Raji (cell line): ENCODE data around the gene NPAS3.

Experiments
- POLR2A ChIP-seq: IDR thresholded peaks from 2 replicates; pipeline ENCODE4 v1.6.1; 2011; ENCODE audit warnings: low read depth, low read length, control low read depth; ENCODE audit not compliant: insufficient read depth

Gene NPAS3

GRCh38 chr14:33359288-33359881, 420.7 kb downstream of the NPAS3 start:
- TF ChIP-seq POLR2A: no peak

- no peak for TF ChIP-seq POLR2A
Observed at GRCh38 chr14:33362934-33363333, 424.3 kb downstream of the NPAS3 start.

GRCh38 chr14:33363682-33364081, 425.0 kb downstream of the NPAS3 start:
- TF ChIP-seq POLR2A: no peak

GRCh38 chr14:33364466-33364865, 425.8 kb downstream of the NPAS3 start:
- TF ChIP-seq POLR2A: no peak

GRCh38 chr14:33369041-33369440, 430.4 kb downstream of the NPAS3 start:
- no peak for TF ChIP-seq POLR2A

- no peak for TF ChIP-seq POLR2A
Observed at GRCh38 chr14:33369972-33370371, 431.3 kb downstream of the NPAS3 start.

GRCh38 chr14:33370426-33370825, 431.7 kb downstream of the NPAS3 start:
- no peak for TF ChIP-seq POLR2A

- no peak for TF ChIP-seq POLR2A
Observed at GRCh38 chr14:33375196-33375595, 436.5 kb downstream of the NPAS3 start.

GRCh38 chr14:33375786-33376185, 437.1 kb downstream of the NPAS3 start:
- no peak for TF ChIP-seq POLR2A

GRCh38 chr14:33376510-33376909, 437.8 kb downstream of the NPAS3 start:
- no peak for TF ChIP-seq POLR2A

- TF ChIP-seq POLR2A: no peak
Observed at GRCh38 chr14:33377596-33378390, 439.1 kb downstream of the NPAS3 start.

GRCh38 chr14:33381717-33382116, 443.0 kb downstream of the NPAS3 start:
- TF ChIP-seq POLR2A: no peak

GRCh38 chr14:33386140-33386539, 447.5 kb downstream of the NPAS3 start:
- no peak for TF ChIP-seq POLR2A

GRCh38 chr14:33386781-33387180, 448.1 kb downstream of the NPAS3 start:
- TF ChIP-seq POLR2A: no peak

GRCh38 chr14:33390335-33390734, 451.7 kb downstream of the NPAS3 start:
- TF ChIP-seq POLR2A: no peak

GRCh38 chr14:33393231-33393894, 454.7 kb downstream of the NPAS3 start:
- no peak for TF ChIP-seq POLR2A
